Left lung (tissue), 10 donors: ENCODE measurements around the gene ADAMTS12. TPM values are rescaled to one million over a fixed set of nuclear protein-coding genes. Genes with fewer than 3 reads are reported as not detected.

Source experiments
- ATAC-seq: fragments of 200-7000 bp; cut with Tn5 transposase; one replicate; pipeline ENCODE4 v1.9.1; 2020; ENCODE audit warnings: moderate library complexity
- DNase-seq, 4 donors: peaks; one replicate each; pipeline ENCODE4 v3.0.0-alpha.2; 2013 to 2020
- H3K27ac ChIP-seq, 2 donors: fragments of 200-600 bp; sonication (generic) in 1 of 2; one replicate each; pipeline versions ENCODE4 v1.5.0 to v1.8.0; 2020 to 2021
- H3K27me3 ChIP-seq, 2 donors: fragments of 200-600 bp; sonication (generic) in 1 of 2; one replicate each; pipeline versions ENCODE4 v1.5.0 to v1.8.0; 2020 to 2021
- H3K36me3 ChIP-seq, 2 donors: fragments of 200-600 bp; sonication (generic) in 1 of 2; one replicate each; pipeline versions ENCODE4 v1.5.0 to v1.8.0; 2020 to 2021
- H3K4me1 ChIP-seq, 2 donors: fragments of 200-600 bp; one replicate each; pipeline ENCODE4 v1.8.0; 2021
- H3K4me3 ChIP-seq, 2 donors: fragments of 200-600 bp; sonication (generic) in 1 of 2; one replicate each; pipeline versions ENCODE4 v1.5.0 to v1.8.0; 2020 to 2021; ENCODE audit warnings: mild to moderate bottlenecking in 1 of 2
- H3K9me3 ChIP-seq, 2 donors: fragments of 200-600 bp; sonication (generic) in 1 of 2; one replicate each; pipeline versions ENCODE4 v1.5.0 to v1.8.0; 2020 to 2021
- intact Hi-C, 2 donors: fragments of 100-400 bp; cut with DNase I; formaldehyde crosslinking; loops; one replicate each; pipeline versions ENCODE4 v1.11.2 to v1.14.2; 2022
- polyA plus RNA-seq, 6 donors: library from polyadenylated mRNA; unstranded; fragments of 120-200 nt; gene quantifications; one replicate each; pipeline ENCODE4 v1.2.1, GENCODE V29; 2013; ENCODE audit not compliant: insufficient read length in 6 of 6
- total RNA-seq, 2 donors: library from RNA; stranded (reverse); fragmentation: NEBNext Ultra II Directional; extraction: Animal tissue kit (Norgen Biotek cat#: 25700); gene quantifications; one replicate each; pipeline ENCODE4 v1.2.1, GENCODE V29; 2021
- TF ChIP-seq, protein P1 (sequence below), 2 donors: fragments of 200-600 bp; sonication (generic) in 1 of 2; IDR thresholded peaks; one replicate each; pipeline versions ENCODE4 v1.5.0 to v1.8.0; 2021; ENCODE audit warnings: antibody characterized with exemption in 2 of 2
- donor health status: DM: no; HTN: yes; CAD: no.
- donor health status: DM: no; HTN: no; CAD: no.

ADAMTS12 gene
- total and polyA plus RNA-seq, 8 donors = 11.6 to 59.1 (median 52.1) TPM

DNA sequence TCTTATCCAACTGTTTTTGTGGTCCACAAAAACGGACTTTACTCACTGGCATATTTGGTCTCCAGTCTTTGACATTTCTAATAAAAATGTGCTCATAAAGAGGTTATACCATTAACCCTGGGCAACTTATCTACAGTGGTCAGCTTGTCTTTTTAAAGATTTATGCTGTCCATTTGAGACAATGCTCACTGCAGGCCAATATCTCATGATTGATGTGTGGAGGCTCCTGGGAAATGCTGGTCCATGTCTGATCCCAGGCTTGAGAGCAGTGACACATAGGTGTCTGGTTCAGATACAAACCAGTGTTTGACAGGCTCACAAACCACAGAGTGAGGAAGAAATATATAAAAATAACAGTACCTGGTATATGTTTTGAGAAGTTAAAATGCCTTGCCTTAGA, 270.3 kb downstream of the ADAMTS12 start:
- TF ChIP-seq, protein P1, sequence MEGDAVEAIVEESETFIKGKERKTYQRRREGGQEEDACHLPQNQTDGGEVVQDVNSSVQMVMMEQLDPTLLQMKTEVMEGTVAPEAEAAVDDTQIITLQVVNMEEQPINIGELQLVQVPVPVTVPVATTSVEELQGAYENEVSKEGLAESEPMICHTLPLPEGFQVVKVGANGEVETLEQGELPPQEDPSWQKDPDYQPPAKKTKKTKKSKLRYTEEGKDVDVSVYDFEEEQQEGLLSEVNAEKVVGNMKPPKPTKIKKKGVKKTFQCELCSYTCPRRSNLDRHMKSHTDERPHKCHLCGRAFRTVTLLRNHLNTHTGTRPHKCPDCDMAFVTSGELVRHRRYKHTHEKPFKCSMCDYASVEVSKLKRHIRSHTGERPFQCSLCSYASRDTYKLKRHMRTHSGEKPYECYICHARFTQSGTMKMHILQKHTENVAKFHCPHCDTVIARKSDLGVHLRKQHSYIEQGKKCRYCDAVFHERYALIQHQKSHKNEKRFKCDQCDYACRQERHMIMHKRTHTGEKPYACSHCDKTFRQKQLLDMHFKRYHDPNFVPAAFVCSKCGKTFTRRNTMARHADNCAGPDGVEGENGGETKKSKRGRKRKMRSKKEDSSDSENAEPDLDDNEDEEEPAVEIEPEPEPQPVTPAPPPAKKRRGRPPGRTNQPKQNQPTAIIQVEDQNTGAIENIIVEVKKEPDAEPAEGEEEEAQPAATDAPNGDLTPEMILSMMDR (IDR thresholded peaks at IDR 0.05) = no peak
- no peaks in the 10 kb centered on the region for H3K27me3 ChIP-seq
- H3K4me1 ChIP-seq = no peaks in the 10 kb centered on the region
- ATAC-seq = no peak
- H3K36me3 ChIP-seq = no peaks in the 10 kb centered on the region
- H3K27ac ChIP-seq = no peak overlapping the region
- H3K4me3 ChIP-seq = no peak overlapping the region
- intact Hi-C loops = no loop called here
- H3K9me3 ChIP-seq = no peaks in the 10 kb centered on the region
- no peak for DNase-seq

GRCh38 chr5:33614039-33614438, 277.8 kb downstream of the ADAMTS12 start:
- no peaks in the 10 kb centered on the region for H3K36me3 ChIP-seq
- H3K27me3 ChIP-seq = no peaks in the 10 kb centered on the region
- intact Hi-C loops = no loop called here
- no peaks in the 10 kb centered on the region for H3K4me1 ChIP-seq
- H3K9me3 ChIP-seq = no peaks in the 10 kb centered on the region
- no peak overlapping the region for H3K4me3 ChIP-seq
- TF ChIP-seq, protein P1 (IDR thresholded peaks at IDR 0.05) = no peak
- no peak overlapping the region for H3K27ac ChIP-seq
- ATAC-seq = no peak
- no peak for DNase-seq

DNA sequence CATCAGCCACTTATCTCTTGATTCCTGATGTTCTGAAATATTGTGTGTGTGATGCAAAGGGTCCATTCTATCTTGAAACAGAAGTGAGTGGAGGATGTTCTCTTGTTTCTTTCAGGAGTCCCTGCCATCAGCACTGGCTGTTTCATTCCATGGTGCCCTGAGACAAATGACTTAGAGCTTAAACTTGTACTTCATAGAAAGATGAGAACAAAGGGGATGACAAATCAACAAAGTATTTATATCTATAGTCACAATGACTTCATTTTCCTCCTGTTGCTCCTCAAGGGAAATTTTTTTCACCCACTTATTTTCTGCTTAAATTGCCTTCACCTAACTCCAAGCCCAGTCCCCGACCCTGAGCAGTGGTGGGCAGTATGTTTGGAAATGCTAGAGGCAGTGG, 279.4 kb downstream of the ADAMTS12 start:
- DNase-seq (no peak), ATAC-seq (no peak)
- H3K27ac ChIP-seq = no peak overlapping the region
- H3K9me3 ChIP-seq = no peaks in the 10 kb centered on the region
- TF ChIP-seq, protein P1 (IDR thresholded peaks at IDR 0.05) = no peak
- H3K27me3 ChIP-seq = no peaks in the 10 kb centered on the region
- H3K4me3 ChIP-seq = no peak overlapping the region
- H3K36me3 ChIP-seq = no peaks in the 10 kb centered on the region
- intact Hi-C loops = no loop called here
- no peaks in the 10 kb centered on the region for H3K4me1 ChIP-seq

- no peak overlapping the region for H3K4me3 ChIP-seq
Measured at GRCh38 chr5:33611877-33612276, 279.9 kb downstream of the ADAMTS12 start.

GRCh38 chr5:33608344-33609041, 283.3 kb downstream of the ADAMTS12 start:
- no peaks in the 10 kb centered on the region for H3K4me1 ChIP-seq
- no peaks in the 10 kb centered on the region for H3K27me3 ChIP-seq

More at GRCh38 chr5:33611877-33612276, 279.9 kb downstream of the ADAMTS12 start:
- intact Hi-C loops = no loop called here
- no peaks in the 10 kb centered on the region for H3K4me1 ChIP-seq
- ATAC-seq = no peak
- DNase-seq = no peak
- no peaks in the 10 kb centered on the region for H3K36me3 ChIP-seq
- H3K27me3 ChIP-seq = no peaks in the 10 kb centered on the region
- H3K9me3 ChIP-seq = no peaks in the 10 kb centered on the region
- no peak overlapping the region for H3K27ac ChIP-seq
- TF ChIP-seq, protein P1 (IDR thresholded peaks at IDR 0.05) = no peak

More at GRCh38 chr5:33608344-33609041, 283.3 kb downstream of the ADAMTS12 start:
- DNase-seq = peak in 1 of 4 donors; percentile 8
- H3K4me3 ChIP-seq = no peak overlapping the region
- TF ChIP-seq, protein P1 (IDR thresholded peaks at IDR 0.05) = no peak
- no peaks in the 10 kb centered on the region for H3K36me3 ChIP-seq
- no peaks in the 10 kb centered on the region for H3K9me3 ChIP-seq
- H3K27ac ChIP-seq = no peak overlapping the region
- intact Hi-C loops = no loop called here
- no peak for ATAC-seq
